Measurements from ENCODE around the gene MPPE1. TPM values are rescaled to one million over a fixed set of nuclear protein-coding genes. Genes with fewer than 3 reads are reported as not detected.

Gene MPPE1
- total RNA-seq, 4 donors from 2014 or later: 10.9 to 30.2 (median 24.4) TPM

DNA sequence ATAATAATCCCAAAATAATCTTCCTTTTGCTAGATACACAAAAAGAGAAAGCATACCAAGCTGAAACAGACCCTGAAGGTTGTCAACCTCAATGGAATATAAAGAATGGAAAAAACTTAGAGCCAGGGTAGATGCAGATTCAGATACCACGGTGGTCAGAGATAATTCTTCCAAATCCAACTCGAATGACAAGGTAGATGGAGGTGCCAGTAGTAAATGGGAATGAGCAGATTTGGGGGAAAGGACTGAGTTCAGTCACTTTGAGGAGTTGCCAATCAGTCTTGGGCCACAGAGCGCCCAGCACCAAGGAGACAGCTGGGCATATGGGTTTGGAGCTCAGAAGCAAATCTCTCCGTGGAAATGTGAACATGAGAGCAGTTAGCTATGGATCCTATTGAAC lies 60.3 kb downstream of the MPPE1 start:
- Histone ChIP-seq H3K27ac (replicated peaks in 1 of 4) (no peak overlapping the region), H3K36me3 (no peaks in the 10 kb centered on the region), H3K9me3 (peaks cover 0 to 3% (median 0%) of the 10 kb centered on the region in 4 donors), H3K27me3 (no peaks in the 10 kb centered on the region), H3K4me1 (peaks cover 17 to 23% (median 19%) of the 10 kb centered on the region in 4 donors), H3K4me3 (no peak overlapping the region)
- TF ChIP-seq POLR2AphosphoS5 (IDR thresholded peaks at IDR 0.05) (no peak), POLR2A (IDR thresholded peaks at IDR 0.05; ENCODE audit: low read depth) (no peak), EP300 (IDR thresholded peaks at IDR 0.05) (no peak)
- TF ChIP-seq, protein P1, sequence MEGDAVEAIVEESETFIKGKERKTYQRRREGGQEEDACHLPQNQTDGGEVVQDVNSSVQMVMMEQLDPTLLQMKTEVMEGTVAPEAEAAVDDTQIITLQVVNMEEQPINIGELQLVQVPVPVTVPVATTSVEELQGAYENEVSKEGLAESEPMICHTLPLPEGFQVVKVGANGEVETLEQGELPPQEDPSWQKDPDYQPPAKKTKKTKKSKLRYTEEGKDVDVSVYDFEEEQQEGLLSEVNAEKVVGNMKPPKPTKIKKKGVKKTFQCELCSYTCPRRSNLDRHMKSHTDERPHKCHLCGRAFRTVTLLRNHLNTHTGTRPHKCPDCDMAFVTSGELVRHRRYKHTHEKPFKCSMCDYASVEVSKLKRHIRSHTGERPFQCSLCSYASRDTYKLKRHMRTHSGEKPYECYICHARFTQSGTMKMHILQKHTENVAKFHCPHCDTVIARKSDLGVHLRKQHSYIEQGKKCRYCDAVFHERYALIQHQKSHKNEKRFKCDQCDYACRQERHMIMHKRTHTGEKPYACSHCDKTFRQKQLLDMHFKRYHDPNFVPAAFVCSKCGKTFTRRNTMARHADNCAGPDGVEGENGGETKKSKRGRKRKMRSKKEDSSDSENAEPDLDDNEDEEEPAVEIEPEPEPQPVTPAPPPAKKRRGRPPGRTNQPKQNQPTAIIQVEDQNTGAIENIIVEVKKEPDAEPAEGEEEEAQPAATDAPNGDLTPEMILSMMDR (IDR thresholded peaks at IDR 0.05): no peak
- DNase-seq (ENCODE audit: extremely low spot score): no peak
- WGBS: 90% methylated on average over 4 of the region's 4 CpGs
- intact Hi-C loops (cut with DNase I): loop anchor here (10.0 kb wide), 1 partner anchor 113 kb away; no protein-coding TSS in a partner anchor

- Histone ChIP-seq H3K9me3 (no peaks in the 10 kb centered on the region), H3K27me3 (no peaks in the 10 kb centered on the region), H3K36me3 (no peaks in the 10 kb centered on the region), H3K27ac (replicated peaks in 1 of 4) (no peak overlapping the region), H3K4me1 (peaks cover 7 to 12% (median 10%) of the 10 kb centered on the region in 4 donors), H3K4me3 (no peak overlapping the region)
- TF ChIP-seq, protein P1 (IDR thresholded peaks at IDR 0.05): no peak
- no peak for TF ChIP-seq EP300 (IDR thresholded peaks at IDR 0.05)
- no peak for TF ChIP-seq POLR2A (IDR thresholded peaks at IDR 0.05; ENCODE audit: low read depth)
- TF ChIP-seq POLR2AphosphoS5 (IDR thresholded peaks at IDR 0.05): no peak
- intact Hi-C loops (cut with DNase I): loop anchor here (10.0 kb wide), 1 partner anchor 111 kb away; no protein-coding TSS in a partner anchor
- WGBS: 89% methylated on average over 4 of the region's 4 CpGs
- no peak for DNase-seq (ENCODE audit: extremely low spot score)
These were observed 62.5 kb downstream of the MPPE1 start for GRCh38 chr18:11845654-11846053.

GRCh38 chr18:11844436-11844835 lies 63.7 kb downstream of the MPPE1 start:
- no peak overlapping the region for H3K27ac ChIP-seq (replicated peaks in 1 of 4)
- H3K27me3 ChIP-seq: no peaks in the 10 kb centered on the region
- intact Hi-C loops (cut with DNase I): loop anchor here (10.0 kb wide), 1 partner anchor 110 kb away; no protein-coding TSS in a partner anchor
- H3K4me1 ChIP-seq: peaks cover 0 to under 1% (median under 1%) of the 10 kb centered on the region in 4 donors
- no peaks in the 10 kb centered on the region for H3K9me3 ChIP-seq
- 91% methylated on average over 6 of the region's 6 CpGs for WGBS
- H3K4me3 ChIP-seq: no peak overlapping the region
- DNase-seq (ENCODE audit: extremely low spot score): no peak
- no peak for TF ChIP-seq POLR2AphosphoS5 (IDR thresholded peaks at IDR 0.05)
- H3K36me3 ChIP-seq: no peaks in the 10 kb centered on the region

DNA sequence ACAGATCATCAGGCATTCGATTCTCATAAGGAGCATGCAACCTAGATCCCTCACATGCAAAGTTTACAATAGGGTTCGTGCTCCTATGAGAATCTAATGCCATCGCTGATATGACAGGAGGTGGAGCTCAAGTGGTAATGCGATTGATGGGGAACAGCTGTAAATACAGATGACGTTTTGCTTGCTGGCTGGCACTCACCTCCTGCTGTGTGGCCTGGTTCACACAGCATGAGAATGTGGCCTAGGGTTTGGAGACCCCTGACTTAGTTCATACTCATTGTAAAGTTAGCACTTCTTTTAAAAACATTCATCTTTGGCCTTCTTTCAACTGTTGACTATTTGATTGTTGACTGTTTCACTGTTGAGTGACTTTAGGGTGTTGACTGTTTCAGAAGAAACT lies 65.6 kb downstream of the MPPE1 start:
- no peaks in the 10 kb centered on the region for H3K9me3 ChIP-seq
- no peak for DNase-seq (ENCODE audit: extremely low spot score)
- 56% methylated on average over 5 of the region's 5 CpGs for WGBS
- no peaks in the 10 kb centered on the region for H3K27me3 ChIP-seq
- no peak overlapping the region for H3K27ac ChIP-seq (replicated peaks in 1 of 4)
- no peak overlapping the region for H3K4me3 ChIP-seq
- intact Hi-C loops (cut with DNase I): loop anchor here (10.0 kb wide), 1 partner anchor 108 kb away; no protein-coding TSS in a partner anchor
- H3K36me3 ChIP-seq: no peaks in the 10 kb centered on the region
- TF ChIP-seq EP300 (IDR thresholded peaks at IDR 0.05) (no peak), POLR2AphosphoS5 (IDR thresholded peaks at IDR 0.05) (no peak), POLR2A (IDR thresholded peaks at IDR 0.05; ENCODE audit: low read depth) (no peak)
- TF ChIP-seq, protein P1 (IDR thresholded peaks at IDR 0.05): no peak
- no peaks in the 10 kb centered on the region for H3K4me1 ChIP-seq

DNA sequence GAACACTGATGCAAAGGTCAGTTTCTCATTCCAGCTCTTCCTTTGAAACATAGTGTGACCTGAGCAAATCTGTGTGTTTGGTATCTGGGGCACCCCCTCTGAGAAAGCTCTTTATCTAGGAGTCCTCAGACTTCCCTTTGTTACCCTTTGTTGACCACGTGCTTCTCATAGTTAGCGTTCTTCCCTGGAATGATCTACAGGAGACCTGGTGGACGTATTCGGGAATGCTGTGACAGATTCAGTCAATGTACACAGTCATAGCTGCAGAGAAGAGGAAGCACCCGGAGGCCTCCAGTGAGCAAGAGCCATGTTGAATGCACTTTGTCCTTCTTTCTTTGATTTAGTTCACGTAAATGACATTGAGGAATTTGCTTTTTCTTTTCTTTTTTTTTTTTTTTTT lies 67.6 kb downstream of the MPPE1 start:
- no peaks in the 10 kb centered on the region for H3K27me3 ChIP-seq
- no peak overlapping the region for H3K4me3 ChIP-seq
- H3K36me3 ChIP-seq: no peaks in the 10 kb centered on the region
- H3K27ac ChIP-seq (replicated peaks in 1 of 4): no peak overlapping the region
- TF ChIP-seq, protein P1 (IDR thresholded peaks at IDR 0.05): no peak
- TF ChIP-seq POLR2A (IDR thresholded peaks at IDR 0.05; ENCODE audit: low read depth) (no peak), EP300 (IDR thresholded peaks at IDR 0.05) (no peak), POLR2AphosphoS5 (IDR thresholded peaks at IDR 0.05) (no peak)
- no peaks in the 10 kb centered on the region for H3K9me3 ChIP-seq
- DNase-seq (ENCODE audit: extremely low spot score): no peak
- no peaks in the 10 kb centered on the region for H3K4me1 ChIP-seq
- intact Hi-C loops (cut with DNase I): loop anchor here (10.0 kb wide), 1 partner anchor 106 kb away; no protein-coding TSS in a partner anchor
- WGBS: 51% methylated on average over 6 of the region's 6 CpGs

Data from esophagus muscularis mucosa (tissue), 4 donors.